RWPE1 (cell line): Measurements from ENCODE around the gene AIMP1.

Source experiments
- CTCF ChIA-PET: fragments of 350-600 bp; sonication (Branson Sonifier 250); formaldehyde crosslinking; extraction: SDS; loops from one replicate; lab custom pipeline; 2021; lab: Yijun Ruan, JAX
- POLR2A ChIA-PET: fragments of 400-600 bp; formaldehyde crosslinking; extraction: SDS; loops from one replicate; lab custom pipeline; 2020; ENCODE audit warnings: antibody characterized with exemption; ENCODE audit not compliant: low non-redundant PET; lab: Yijun Ruan, JAX
- DNase-seq: peaks from one replicate; pipeline ENCODE4 v3.0.0; 2012; ENCODE audit warnings: low spot score
- H3K27ac ChIP-seq: fragments of 450-650 bp; 2 replicates; pipeline ENCODE4 v1.5.1; 2017
- TF ChIP-seq, protein P1 (sequence below): fragments of 450-650 bp; conservative IDR thresholded peaks from 2 replicates; pipeline ENCODE4 v1.5.1; 2017; ENCODE audit warnings: low read depth, mild to moderate bottlenecking

The AIMP1 gene

GRCh38 chr4:106351016-106351415 is 34.7 kb downstream of the AIMP1 start:
- no peak for DNase-seq
- TF ChIP-seq, protein P1, sequence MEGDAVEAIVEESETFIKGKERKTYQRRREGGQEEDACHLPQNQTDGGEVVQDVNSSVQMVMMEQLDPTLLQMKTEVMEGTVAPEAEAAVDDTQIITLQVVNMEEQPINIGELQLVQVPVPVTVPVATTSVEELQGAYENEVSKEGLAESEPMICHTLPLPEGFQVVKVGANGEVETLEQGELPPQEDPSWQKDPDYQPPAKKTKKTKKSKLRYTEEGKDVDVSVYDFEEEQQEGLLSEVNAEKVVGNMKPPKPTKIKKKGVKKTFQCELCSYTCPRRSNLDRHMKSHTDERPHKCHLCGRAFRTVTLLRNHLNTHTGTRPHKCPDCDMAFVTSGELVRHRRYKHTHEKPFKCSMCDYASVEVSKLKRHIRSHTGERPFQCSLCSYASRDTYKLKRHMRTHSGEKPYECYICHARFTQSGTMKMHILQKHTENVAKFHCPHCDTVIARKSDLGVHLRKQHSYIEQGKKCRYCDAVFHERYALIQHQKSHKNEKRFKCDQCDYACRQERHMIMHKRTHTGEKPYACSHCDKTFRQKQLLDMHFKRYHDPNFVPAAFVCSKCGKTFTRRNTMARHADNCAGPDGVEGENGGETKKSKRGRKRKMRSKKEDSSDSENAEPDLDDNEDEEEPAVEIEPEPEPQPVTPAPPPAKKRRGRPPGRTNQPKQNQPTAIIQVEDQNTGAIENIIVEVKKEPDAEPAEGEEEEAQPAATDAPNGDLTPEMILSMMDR: no peak
- POLR2A ChIA-PET: no interaction called here
- no peak overlapping the region for H3K27ac ChIP-seq
- CTCF ChIA-PET: interaction anchor here (0.7 kb wide), 1 partner anchor 204 kb away, joined by 3 read pairs; no protein-coding TSS in a partner anchor

- ChIA-PET POLR2A (no interaction called here), CTCF (interaction anchor here (0.6 kb wide), 1 partner anchor 985 kb away, joined by 3 read pairs; no protein-coding TSS in a partner anchor)
- no peak overlapping the region for H3K27ac ChIP-seq
- DNase-seq: no peak
- TF ChIP-seq, protein P1: no peak
These were observed 37.4 kb downstream of the AIMP1 start for GRCh38 chr4:106353786-106354185.

DNA sequence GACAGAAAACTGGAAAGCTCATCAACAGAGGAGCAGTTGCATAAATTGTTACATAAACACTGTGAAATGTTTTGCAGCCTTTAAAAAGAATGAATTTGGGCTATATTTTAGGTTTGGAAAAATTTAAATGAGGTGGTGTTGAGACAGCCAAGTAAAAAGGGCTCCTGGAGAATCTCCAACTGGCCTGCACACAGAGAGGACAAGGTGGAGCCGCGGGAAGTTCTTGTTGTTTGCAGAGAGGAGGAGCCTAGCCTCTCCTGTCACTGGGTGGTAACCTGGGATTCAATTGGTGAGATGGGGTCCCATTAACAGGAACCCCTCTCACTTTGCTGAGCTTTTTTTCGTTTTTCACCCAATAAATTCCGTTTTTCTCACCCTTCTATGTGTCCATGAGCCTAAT is 38.8 kb downstream of the AIMP1 start:
- TF ChIP-seq, protein P1: no peak
- ChIA-PET CTCF (interaction anchor here (0.8 to 1.2 kb wide), 3 partner anchors 11 to 544 kb away, joined by 3 to 5 read pairs (median 4); no protein-coding TSS in a partner anchor), POLR2A (no interaction called here)

DNA sequence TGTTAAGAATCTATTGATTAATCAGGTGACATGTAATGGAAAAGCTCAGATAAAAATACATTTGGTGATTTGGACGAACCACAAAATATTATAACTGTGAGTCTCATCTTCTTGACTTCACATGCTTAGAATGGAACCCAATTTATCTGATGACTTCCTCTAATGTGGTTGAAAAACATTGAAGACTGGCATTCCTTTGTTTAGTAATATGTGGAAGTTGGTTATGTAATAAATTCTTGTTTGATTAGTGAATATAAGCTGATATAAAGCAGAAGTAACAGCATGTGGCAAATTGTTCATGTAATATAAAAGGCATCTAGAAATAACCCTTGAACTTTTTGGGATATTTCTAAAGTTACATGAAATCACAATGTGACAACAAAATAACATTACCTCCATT is 42.5 kb downstream of the AIMP1 start:
- POLR2A ChIA-PET: no interaction called here
- CTCF ChIA-PET: interaction anchor here (0.5 to 1.2 kb wide), 2 partner anchors 11 to 144 kb away, joined by 3 read pairs; no protein-coding TSS in a partner anchor
- no peak for DNase-seq
- H3K27ac ChIP-seq: no peak overlapping the region
- TF ChIP-seq, protein P1: no peak

More for the DNA sequence above, 38.8 kb downstream of the AIMP1 start:
- DNase-seq: no peak
- no peak overlapping the region for H3K27ac ChIP-seq

- ChIA-PET CTCF (interaction anchor here (0.6 kb wide), 1 partner anchor 34 kb away, joined by 3 read pairs; no protein-coding TSS in a partner anchor), POLR2A (no interaction called here)
- H3K27ac ChIP-seq: no peak overlapping the region
- no peak for DNase-seq
- TF ChIP-seq, protein P1: no peak
These were observed 45.9 kb downstream of the AIMP1 start for GRCh38 chr4:106362086-106362825.

DNA sequence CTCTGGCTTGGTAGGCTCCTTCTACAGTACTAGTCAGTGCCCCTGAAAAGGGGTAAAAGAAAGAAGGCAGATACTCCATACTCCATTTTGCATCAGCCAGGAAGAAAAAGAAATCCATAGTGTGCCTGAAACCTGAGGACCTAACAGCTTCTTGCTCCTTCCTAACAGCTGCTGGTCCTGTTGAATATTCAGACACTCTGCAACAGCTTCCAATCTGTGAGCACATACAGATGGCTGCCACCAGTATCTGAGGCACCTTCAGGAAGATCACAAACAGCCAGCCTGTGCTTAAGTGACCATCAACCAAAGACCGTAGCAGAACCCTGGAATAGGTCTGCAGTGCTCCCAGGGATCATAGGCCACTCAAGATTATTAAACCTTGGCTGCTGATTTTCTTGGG is 47.9 kb downstream of the AIMP1 start:
- TF ChIP-seq, protein P1: no peak
- no peak for DNase-seq
- CTCF ChIA-PET: interaction anchor here (0.5 to 0.6 kb wide), 3 partner anchors 14 to 1775 kb away, joined by 3 to 7 read pairs (median 4); no protein-coding TSS in a partner anchor
- POLR2A ChIA-PET: no interaction called here
- no peak overlapping the region for H3K27ac ChIP-seq
